UCSD-AML1 (cell line): Measurements from ENCODE around the gene COL19A1.

Experiments
- DNase-seq: peaks from one replicate; lab custom pipeline; 2025; ENCODE audit not compliant: unreplicated experiment; lab: John Stamatoyannopoulos, UW

COL19A1 gene

GRCh38 chr6:70119218-70119835 is 253.0 kb downstream of the COL19A1 start:
- no peak for DNase-seq

GRCh38 chr6:70124443-70124842 is 258.1 kb downstream of the COL19A1 start:
- DNase-seq, result no peak

- no peak for DNase-seq
Measured at GRCh38 chr6:70124882-70125545, 258.7 kb downstream of the COL19A1 start.

- no peak for DNase-seq
Measured at GRCh38 chr6:70125602-70126001, 259.2 kb downstream of the COL19A1 start.

- DNase-seq, result no peak
Measured at GRCh38 chr6:70129341-70129740, 263.0 kb downstream of the COL19A1 start.

GRCh38 chr6:70130865-70131264 is 264.5 kb downstream of the COL19A1 start:
- no peak for DNase-seq

- no peak for DNase-seq
Measured at GRCh38 chr6:70131528-70131927, 265.2 kb downstream of the COL19A1 start.

- DNase-seq, result no peak
Measured at GRCh38 chr6:70133246-70133645, 266.9 kb downstream of the COL19A1 start.

GRCh38 chr6:70134542-70134941 is 268.2 kb downstream of the COL19A1 start:
- no peak for DNase-seq

- no peak for DNase-seq
Measured at GRCh38 chr6:70135219-70136160, 269.1 kb downstream of the COL19A1 start.

GRCh38 chr6:70136996-70137395 is 270.6 kb downstream of the COL19A1 start:
- DNase-seq, result no peak

GRCh38 chr6:70140496-70140895 is 274.1 kb downstream of the COL19A1 start:
- no peak for DNase-seq

- DNase-seq, result no peak
Measured at GRCh38 chr6:70142034-70142433, 275.7 kb downstream of the COL19A1 start.

GRCh38 chr6:70145178-70145577 is 278.8 kb downstream of the COL19A1 start:
- no peak for DNase-seq

GRCh38 chr6:70149209-70149788 is 282.9 kb downstream of the COL19A1 start:
- DNase-seq, result no peak

GRCh38 chr6:70150521-70150920 is 284.2 kb downstream of the COL19A1 start:
- no peak for DNase-seq

- no peak for DNase-seq
Measured at GRCh38 chr6:70151616-70152015, 285.3 kb downstream of the COL19A1 start.

GRCh38 chr6:70152786-70153185 is 286.4 kb downstream of the COL19A1 start:
- DNase-seq, result no peak

- no peak for DNase-seq
Measured at GRCh38 chr6:70157086-70157485, 290.7 kb downstream of the COL19A1 start.

GRCh38 chr6:70160276-70160675 is 293.9 kb downstream of the COL19A1 start:
- DNase-seq, result no peak

- no peak for DNase-seq
Measured at GRCh38 chr6:70162972-70163371, 296.6 kb downstream of the COL19A1 start.
